Measurements from ENCODE around the gene KIAA1549. TPM values are rescaled to one million over a fixed set of nuclear protein-coding genes. Genes with fewer than 3 reads are reported as not detected.

The KIAA1549 gene
- total and polyA plus RNA-seq, 10 of the 15 experiments (the other 5 are each of a cell fraction or from before 2014, with no cell fraction given): 0.02 to 0.82 (median 0.22) TPM

GRCh38 chr7:138974103-138974502 is 7.1 kb downstream of the KIAA1549 start:
- ChIA-PET CTCF (no interaction called here), POLR2A (no interaction called here), SMC1A (ENCODE audit: uncharacterized antibody, unreplicated experiment) (no interaction called here), RAD21 (ENCODE audit: unreplicated experiment) (no interaction called here)
- no peak overlapping the region for H2AFZ ChIP-seq (ENCODE audit: control insufficient read depth, low read depth, low read length)
- H4K20me1 ChIP-seq (ENCODE audit: control insufficient read depth, insufficient read depth): no peaks in the 10 kb centered on the region
- TF ChIP-seq YBX1 (IDR thresholded peaks at IDR 0.05) (no peak), RB1 (IDR thresholded peaks at IDR 0.05; ENCODE audit: borderline replicate concordance) (no peak), SREBF2 (IDR thresholded peaks at IDR 0.05; ENCODE audit: low read length) (no peak)
- no peak overlapping the region for H3K9ac ChIP-seq (ENCODE audit: control insufficient read depth, insufficient read depth, low read length)
- BruUV-seq (replicated peaks): no TSS peak
- in situ Hi-C loops (cut with MboI): no loop called here
- H3K9me3 ChIP-seq (replicated peaks; ENCODE audit: control insufficient read depth, insufficient read depth, low read length): no peaks in the 10 kb centered on the region
- no peaks in the 10 kb centered on the region for H3K79me2 ChIP-seq (ENCODE audit: control insufficient read depth, insufficient read depth, low read length)
- FAIRE-seq (no peak), ATAC-seq (no peak), DNase-seq (ENCODE audit: low read depth, low spot score) (no peak)
- no peak overlapping the region for H3K4me3 ChIP-seq
- 95% methylated on average over 4 of the region's 4 CpGs for WGBS (ENCODE audit: insufficient coverage, insufficient replicate concordance, low lambda C conversion rate, missing lambda C conversion rate)
- no peaks in the 10 kb centered on the region for H3K4me1 ChIP-seq (ENCODE audit: control insufficient read depth, insufficient read depth, low read length)
- H3K4me2 ChIP-seq (ENCODE audit: control insufficient read depth, insufficient read depth): no peak overlapping the region
- intact Hi-C loops (cut with micrococcal nuclease; ENCODE audit: unreplicated experiment): no loop called here
- H3K27me3 ChIP-seq (replicated peaks in 1 of 2; ENCODE audit: control insufficient read depth in 2 of 2, insufficient read depth in 2 of 2, low read length in 1 of 2): no peaks in the 10 kb centered on the region; a peak in 1 of 4 replicates
- H3K27ac ChIP-seq (ENCODE audit: control insufficient read depth, insufficient read depth): no peak overlapping the region
- H3K36me3 ChIP-seq (ENCODE audit: control insufficient read depth in 2 of 2, insufficient read depth in 2 of 2, low read length in 1 of 2): no peaks in the 10 kb centered on the region

- H3K27me3 ChIP-seq (replicated peaks in 1 of 2; ENCODE audit: control insufficient read depth in 2 of 2, insufficient read depth in 2 of 2, low read length in 1 of 2): no peaks in the 10 kb centered on the region; a peak in 1 of 4 replicates
- no peak overlapping the region for H3K9ac ChIP-seq (ENCODE audit: control insufficient read depth, insufficient read depth, low read length)
- CTCF ChIA-PET: no interaction called here
- H3K79me2 ChIP-seq (ENCODE audit: control insufficient read depth, insufficient read depth, low read length): no peaks in the 10 kb centered on the region
- WGBS (ENCODE audit: insufficient coverage, insufficient replicate concordance, low lambda C conversion rate, missing lambda C conversion rate): 39% methylated on average over 6 of the region's 6 CpGs
- H2AFZ ChIP-seq (ENCODE audit: control insufficient read depth, low read depth, low read length): no peak overlapping the region
- DNase-seq (ENCODE audit: low read depth, low spot score) (no peak), ATAC-seq (no peak), FAIRE-seq (no peak)
- no peak overlapping the region for H3K4me2 ChIP-seq (ENCODE audit: control insufficient read depth, insufficient read depth)
- no peaks in the 10 kb centered on the region for H3K9me3 ChIP-seq (replicated peaks; ENCODE audit: control insufficient read depth, insufficient read depth, low read length)
- TF ChIP-seq MLLT1 (IDR thresholded peaks at IDR 0.05) (no peak), GATAD2B (conservative IDR thresholded peaks at IDR 0.05; ENCODE audit: low read depth) (no peak), CHD1 (IDR thresholded peaks at IDR 0.05; ENCODE audit: low read depth, low read length) (no peak)
- BruUV-seq (replicated peaks): no TSS peak
- no peak overlapping the region for H3K4me3 ChIP-seq
- intact Hi-C loops (cut with micrococcal nuclease; ENCODE audit: unreplicated experiment): no loop called here
- in situ Hi-C loops (cut with MboI): no loop called here
- RAD21 ChIA-PET (ENCODE audit: unreplicated experiment): no interaction called here
- POLR2A ChIA-PET: no interaction called here
- SMC1A ChIA-PET (ENCODE audit: uncharacterized antibody, unreplicated experiment): no interaction called here
- H3K36me3 ChIP-seq (ENCODE audit: control insufficient read depth in 2 of 2, insufficient read depth in 2 of 2, low read length in 1 of 2): no peaks in the 10 kb centered on the region
- H3K27ac ChIP-seq (ENCODE audit: control insufficient read depth, insufficient read depth): no peak overlapping the region
- H4K20me1 ChIP-seq (ENCODE audit: control insufficient read depth, insufficient read depth): no peaks in the 10 kb centered on the region
- no peaks in the 10 kb centered on the region for H3K4me1 ChIP-seq (ENCODE audit: control insufficient read depth, insufficient read depth, low read length)
Observed at GRCh38 chr7:138970952-138971351, 10.2 kb downstream of the KIAA1549 start.
